Measurements from ENCODE around the gene SYNE2. TPM values are rescaled to one million over a fixed set of nuclear protein-coding genes. Genes with fewer than 3 reads are reported as not detected.

Gene SYNE2
- total RNA-seq, 1 experiment from 2014 or later, result 67.4 TPM

DNA sequence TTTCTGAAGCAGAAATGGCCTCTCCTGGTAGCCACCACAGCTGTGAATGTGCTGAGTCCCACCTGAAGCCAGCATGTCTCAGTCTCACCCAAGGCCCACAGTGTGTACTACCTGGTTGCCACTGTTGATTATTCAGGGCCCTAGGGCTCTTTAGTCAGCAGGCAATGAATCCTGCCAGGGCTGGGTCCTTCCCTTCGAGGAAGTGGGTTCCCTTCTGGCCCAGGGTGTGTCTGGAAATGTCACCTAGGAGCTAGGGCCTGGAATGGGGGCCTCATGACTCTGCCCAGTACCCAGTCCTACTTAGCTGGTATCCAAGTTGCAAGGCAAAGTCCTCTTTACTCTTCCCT, 207.4 kb downstream of the SYNE2 start:
- CTCF ChIA-PET, result interaction anchor here (0.5 to 2.1 kb wide), 16 partner anchors 19 to 243 kb away, joined by 3 to 21 read pairs (median 4); no protein-coding TSS in a partner anchor
- no peak overlapping the region for H3K4me3 Mint-ChIP-seq (ENCODE audit: unreplicated experiment)
- H3K4me1 Mint-ChIP-seq (ENCODE audit: insufficient read depth, unreplicated experiment), result peaks cover 17% of the 10 kb centered on the region
- POLR2A ChIA-PET, result interaction anchor here (0.6 to 5.7 kb wide), 18 partner anchors 13 to 518 kb away, joined by 3 to 121 read pairs (median 5); no protein-coding TSS in a partner anchor
- H3K27me3 Mint-ChIP-seq (ENCODE audit: insufficient read depth, unreplicated experiment), result no peaks in the 10 kb centered on the region
- peaks cover 21% of the 10 kb centered on the region for H3K36me3 Mint-ChIP-seq (ENCODE audit: insufficient read depth, unreplicated experiment)
- BruUV-seq (replicated peaks), result no TSS peak
- peak; percentile 76 for DNase-seq (ENCODE audit: unreplicated experiment)
- intact Hi-C loops (cut with micrococcal nuclease), result loop anchor here (1.0 to 2.0 kb wide), 2 partner anchors 59 to 243 kb away; no protein-coding TSS in a partner anchor
- TF ChIP-seq, protein P1, sequence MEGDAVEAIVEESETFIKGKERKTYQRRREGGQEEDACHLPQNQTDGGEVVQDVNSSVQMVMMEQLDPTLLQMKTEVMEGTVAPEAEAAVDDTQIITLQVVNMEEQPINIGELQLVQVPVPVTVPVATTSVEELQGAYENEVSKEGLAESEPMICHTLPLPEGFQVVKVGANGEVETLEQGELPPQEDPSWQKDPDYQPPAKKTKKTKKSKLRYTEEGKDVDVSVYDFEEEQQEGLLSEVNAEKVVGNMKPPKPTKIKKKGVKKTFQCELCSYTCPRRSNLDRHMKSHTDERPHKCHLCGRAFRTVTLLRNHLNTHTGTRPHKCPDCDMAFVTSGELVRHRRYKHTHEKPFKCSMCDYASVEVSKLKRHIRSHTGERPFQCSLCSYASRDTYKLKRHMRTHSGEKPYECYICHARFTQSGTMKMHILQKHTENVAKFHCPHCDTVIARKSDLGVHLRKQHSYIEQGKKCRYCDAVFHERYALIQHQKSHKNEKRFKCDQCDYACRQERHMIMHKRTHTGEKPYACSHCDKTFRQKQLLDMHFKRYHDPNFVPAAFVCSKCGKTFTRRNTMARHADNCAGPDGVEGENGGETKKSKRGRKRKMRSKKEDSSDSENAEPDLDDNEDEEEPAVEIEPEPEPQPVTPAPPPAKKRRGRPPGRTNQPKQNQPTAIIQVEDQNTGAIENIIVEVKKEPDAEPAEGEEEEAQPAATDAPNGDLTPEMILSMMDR (IDR thresholded peaks at IDR 0.05; ENCODE audit: unreplicated experiment), result no peak
- peak overlapping the region; percentile 98 for H3K27ac Mint-ChIP-seq (ENCODE audit: low read depth, unreplicated experiment)
- peaks cover 7% of the 10 kb centered on the region for H3K9me3 Mint-ChIP-seq (ENCODE audit: unreplicated experiment)

DNA sequence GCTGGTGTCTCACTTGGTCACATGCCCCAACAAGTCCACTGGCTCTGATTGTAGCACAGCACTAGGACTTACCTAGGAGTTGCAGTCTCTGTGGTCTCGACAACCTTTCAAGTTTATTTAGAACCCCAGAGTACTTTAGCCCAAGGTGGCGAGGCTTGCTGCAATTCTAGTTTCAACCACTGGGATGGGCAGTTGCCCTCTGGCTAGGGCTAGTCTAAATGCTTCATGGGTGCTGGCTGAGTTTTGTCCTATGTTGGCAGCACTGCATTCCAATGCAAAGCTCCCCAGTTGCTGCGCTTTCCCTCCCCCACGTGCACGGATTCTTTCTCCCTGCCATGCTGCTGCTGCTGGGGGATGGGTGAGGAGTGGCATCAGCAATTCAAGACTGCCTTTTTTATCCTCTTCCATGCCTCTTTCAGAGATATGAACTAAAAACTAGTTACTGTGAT, 207.9 kb downstream of the SYNE2 start:
- ChIA-PET POLR2A (interaction anchor here (0.7 to 5.7 kb wide), 17 partner anchors 8 to 519 kb away, joined by 3 to 121 read pairs (median 5); no protein-coding TSS in a partner anchor), CTCF (interaction anchor here (0.5 to 2.1 kb wide), 21 partner anchors 10 to 757 kb away, joined by 3 to 21 read pairs (median 3); no protein-coding TSS in a partner anchor)
- Mint-ChIP-seq H3K4me3 (ENCODE audit: unreplicated experiment) (no peak overlapping the region), H3K36me3 (ENCODE audit: insufficient read depth, unreplicated experiment) (peaks cover 22% of the 10 kb centered on the region), H3K4me1 (ENCODE audit: insufficient read depth, unreplicated experiment) (peaks cover 17% of the 10 kb centered on the region), H3K9me3 (ENCODE audit: unreplicated experiment) (peaks cover 7% of the 10 kb centered on the region), H3K27me3 (ENCODE audit: insufficient read depth, unreplicated experiment) (no peaks in the 10 kb centered on the region), H3K27ac (ENCODE audit: low read depth, unreplicated experiment) (peak overlapping the region; percentile 98)
- DNase-seq (ENCODE audit: unreplicated experiment), result peak; percentile 95
- intact Hi-C loops (cut with micrococcal nuclease), result loop anchor here (1.0 to 2.0 kb wide), 2 partner anchors 58 to 243 kb away; no protein-coding TSS in a partner anchor
- TF ChIP-seq, protein P1 (IDR thresholded peaks at IDR 0.05; ENCODE audit: unreplicated experiment), result peak; percentile 62
- BruUV-seq (replicated peaks), result no TSS peak

DNA sequence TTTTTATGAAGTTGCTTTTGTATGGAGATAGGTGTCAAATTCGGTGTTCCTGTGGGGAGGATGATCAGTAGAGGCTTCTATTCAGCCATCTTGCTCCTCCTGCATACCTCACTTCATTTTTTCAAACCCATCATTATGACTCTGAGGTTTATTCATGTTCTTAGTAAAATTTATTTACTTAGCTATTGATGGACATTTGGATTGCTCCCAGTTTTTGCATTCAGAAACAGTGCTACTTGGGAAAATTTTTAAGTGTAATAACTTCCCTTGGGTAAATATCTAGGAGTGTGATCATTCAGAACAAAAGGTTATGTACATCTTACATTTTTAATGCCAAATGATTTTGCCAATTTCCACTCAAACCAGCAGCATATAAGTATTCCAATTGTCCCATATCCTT, 208.3 kb downstream of the SYNE2 start:
- DNase-seq (ENCODE audit: unreplicated experiment), result no peak
- Mint-ChIP-seq H3K36me3 (ENCODE audit: insufficient read depth, unreplicated experiment) (peaks cover 22% of the 10 kb centered on the region), H3K27me3 (ENCODE audit: insufficient read depth, unreplicated experiment) (no peaks in the 10 kb centered on the region), H3K9me3 (ENCODE audit: unreplicated experiment) (peaks cover 7% of the 10 kb centered on the region), H3K4me1 (ENCODE audit: insufficient read depth, unreplicated experiment) (peaks cover 17% of the 10 kb centered on the region), H3K4me3 (ENCODE audit: unreplicated experiment) (no peak overlapping the region), H3K27ac (ENCODE audit: low read depth, unreplicated experiment) (peak overlapping the region; percentile 98)
- intact Hi-C loops (cut with micrococcal nuclease), result loop anchor here (2.0 kb wide), 1 partner anchor 58 kb away; no protein-coding TSS in a partner anchor
- BruUV-seq (replicated peaks), result no TSS peak
- ChIA-PET POLR2A (interaction anchor here (0.5 to 5.7 kb wide), 14 partner anchors 8 to 193 kb away, joined by 3 to 121 read pairs (median 7); no protein-coding TSS in a partner anchor), CTCF (interaction anchor here (0.6 to 2.1 kb wide), 12 partner anchors 9 to 756 kb away, joined by 3 to 21 read pairs (median 4); no protein-coding TSS in a partner anchor)
- TF ChIP-seq, protein P1 (IDR thresholded peaks at IDR 0.05; ENCODE audit: unreplicated experiment), result no peak

DNA sequence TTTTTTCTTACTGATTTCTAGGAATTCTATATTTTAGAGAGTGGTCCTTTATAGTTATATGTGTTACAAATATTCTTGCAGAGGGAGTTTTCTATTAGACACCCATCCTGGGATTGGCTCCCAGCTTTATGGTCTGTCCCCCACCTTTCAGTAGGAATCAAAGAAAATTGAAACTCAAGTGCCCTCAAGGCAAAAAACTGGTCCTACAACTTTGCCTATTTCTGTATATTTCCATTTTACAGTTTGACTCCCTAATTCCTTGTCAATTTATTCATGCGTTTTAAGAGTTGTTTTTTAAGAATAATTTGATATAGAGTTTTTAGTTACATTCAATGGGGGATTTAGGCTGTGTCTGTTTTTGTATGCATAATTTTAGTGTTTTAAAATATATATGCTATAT, 208.9 kb downstream of the SYNE2 start:
- POLR2A ChIA-PET, result interaction anchor here (0.5 to 5.7 kb wide), 9 partner anchors 9 to 192 kb away, joined by 3 to 121 read pairs (median 13); no protein-coding TSS in a partner anchor
- Mint-ChIP-seq H3K36me3 (ENCODE audit: insufficient read depth, unreplicated experiment) (peaks cover 18% of the 10 kb centered on the region), H3K27me3 (ENCODE audit: insufficient read depth, unreplicated experiment) (no peaks in the 10 kb centered on the region), H3K4me1 (ENCODE audit: insufficient read depth, unreplicated experiment) (peaks cover 17% of the 10 kb centered on the region), H3K27ac (ENCODE audit: low read depth, unreplicated experiment) (peak overlapping the region; percentile 98), H3K4me3 (ENCODE audit: unreplicated experiment) (no peak overlapping the region), H3K9me3 (ENCODE audit: unreplicated experiment) (peaks cover 7% of the 10 kb centered on the region)
- TF ChIP-seq, protein P1 (IDR thresholded peaks at IDR 0.05; ENCODE audit: unreplicated experiment), result no peak
- BruUV-seq (replicated peaks), result no TSS peak
- intact Hi-C loops (cut with micrococcal nuclease), result loop anchor here (2.0 kb wide), 1 partner anchor 57 kb away; no protein-coding TSS in a partner anchor
- DNase-seq (ENCODE audit: unreplicated experiment), result no peak
- CTCF ChIA-PET, result interaction anchor here (0.9 to 2.1 kb wide), 8 partner anchors 9 to 242 kb away, joined by 3 to 21 read pairs (median 3); no protein-coding TSS in a partner anchor

Data from MCF 10A (cell line).